ENCODE measurements around the gene XIRP2.
"Not testable (repeated sequence)": the region's sequence is repeated elsewhere in the genome, so short reads cannot be mapped to it uniquely, and the experiment has no call there.

XIRP2 gene

DNA sequence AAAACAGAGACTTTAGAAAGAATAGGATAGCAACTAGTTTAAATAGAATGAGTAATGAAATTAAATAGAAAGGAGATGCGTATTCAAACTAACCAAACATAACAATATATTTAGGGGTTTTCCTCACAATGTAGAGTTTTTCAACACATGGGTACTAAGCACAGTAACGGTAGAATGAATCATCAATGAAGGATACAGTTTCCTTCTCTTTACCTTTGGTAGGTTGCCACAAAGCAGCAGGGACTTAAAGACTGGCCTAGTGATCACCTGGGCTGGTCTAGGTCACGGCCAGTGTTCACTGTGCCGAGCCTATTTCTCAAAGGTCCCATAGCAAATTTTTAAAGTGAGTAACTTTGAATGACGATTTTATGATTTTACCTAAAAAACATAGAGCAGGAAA, 311.7 kb downstream of the XIRP2 start:
- Mint-ChIP-seq H3K9me3 (peaks cover 4% of the 10 kb centered on the region), H3K36me3 (no peaks in the 10 kb centered on the region), H3K4me1 (no peaks in the 10 kb centered on the region), H3K27ac (no peak overlapping the region), H3K4me3 (no peak overlapping the region), H3K27me3 (no peaks in the 10 kb centered on the region)
- ATAC-seq: no peak

DNA sequence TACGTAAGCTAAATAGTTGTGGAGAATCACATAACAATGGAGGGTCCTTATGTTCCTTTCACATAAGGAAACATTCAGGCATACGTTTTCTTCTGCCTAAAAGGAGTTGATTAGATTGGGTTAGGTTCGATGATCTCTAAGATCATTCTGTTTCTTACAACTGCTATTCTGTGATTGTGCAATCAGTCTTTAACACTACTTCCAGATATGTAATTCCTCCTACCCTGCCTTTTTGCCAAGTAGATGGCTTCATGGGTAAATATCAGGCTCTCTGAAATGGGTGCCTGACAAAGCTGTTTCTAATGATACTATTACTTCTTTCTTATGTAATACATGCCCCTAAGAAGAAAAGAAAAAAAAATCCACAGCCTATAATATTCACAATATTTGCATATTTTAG, 321.5 kb downstream of the XIRP2 start:
- Mint-ChIP-seq H3K4me1 (no peaks in the 10 kb centered on the region), H3K4me3 (no peak overlapping the region), H3K36me3 (no peaks in the 10 kb centered on the region), H3K9me3 (peaks cover 3% of the 10 kb centered on the region), H3K27ac (no peak overlapping the region), H3K27me3 (no peaks in the 10 kb centered on the region)
- no peak for ATAC-seq

DNA sequence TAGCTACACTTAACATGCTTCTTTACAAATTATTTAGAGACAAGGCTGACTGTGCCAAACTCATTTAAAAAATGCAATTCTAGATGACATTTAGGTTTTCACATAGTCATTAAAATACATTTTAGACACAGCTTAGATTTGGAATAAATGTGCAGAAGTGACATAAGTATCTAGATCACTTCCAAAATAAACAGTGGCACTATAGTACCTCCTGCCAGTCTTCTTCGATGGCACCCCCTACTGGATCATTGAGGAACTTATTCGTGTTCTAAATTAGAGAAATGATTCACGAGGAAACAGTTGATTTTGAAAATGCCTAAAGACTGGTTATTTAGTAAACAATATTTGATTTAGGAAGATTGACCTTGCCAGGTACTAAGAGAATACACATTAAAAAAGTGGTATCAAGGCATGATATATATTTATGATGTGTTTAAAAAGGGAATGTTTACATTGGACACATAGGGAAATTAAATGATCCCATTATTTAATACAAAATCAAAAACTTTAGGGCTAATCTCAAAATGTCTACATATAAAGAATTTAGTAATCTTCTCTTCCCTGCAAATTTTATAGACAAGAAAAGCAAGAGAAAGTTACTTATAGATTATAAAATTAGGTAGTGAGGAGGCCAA, 323.9 kb downstream of the XIRP2 start:
- Mint-ChIP-seq H3K4me3 (no peak overlapping the region), H3K9me3 (peaks cover 3% of the 10 kb centered on the region), H3K4me1 (no peaks in the 10 kb centered on the region), H3K27me3 (no peaks in the 10 kb centered on the region), H3K36me3 (no peaks in the 10 kb centered on the region), H3K27ac (no peak overlapping the region)
- no peak for ATAC-seq

DNA sequence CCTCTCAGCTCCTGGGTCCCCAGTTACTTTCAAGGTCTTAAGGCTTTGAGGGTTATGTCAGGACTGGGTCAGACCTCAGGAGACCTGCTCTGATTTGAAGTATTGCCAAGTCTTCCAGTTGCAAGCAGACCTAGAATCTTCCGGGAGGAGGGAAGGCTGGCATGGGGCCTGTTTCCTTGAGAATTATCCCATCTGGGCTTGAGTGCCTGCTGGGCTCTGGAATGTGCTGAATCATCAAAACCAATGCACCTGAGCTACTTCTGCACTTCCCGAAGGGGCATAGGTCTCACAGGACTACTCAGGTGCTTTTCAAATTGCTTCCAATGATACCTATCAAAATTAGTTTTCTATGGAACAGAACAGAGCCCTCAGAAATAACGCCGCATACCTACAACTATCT, 327.3 kb downstream of the XIRP2 start:
- Mint-ChIP-seq H3K27me3 (no peaks in the 10 kb centered on the region), H3K4me3 (no peak overlapping the region), H3K9me3 (peaks cover 3% of the 10 kb centered on the region), H3K4me1 (no peaks in the 10 kb centered on the region), H3K36me3 (no peaks in the 10 kb centered on the region), H3K27ac (no peak overlapping the region)
- no peak for ATAC-seq

GRCh38 chr2:167237478-167237877, 349.2 kb downstream of the XIRP2 start:
- Mint-ChIP-seq H3K4me3 (no peak overlapping the region), H3K36me3 (no peaks in the 10 kb centered on the region), H3K27ac (no peak overlapping the region), H3K27me3 (no peaks in the 10 kb centered on the region), H3K4me1 (no peaks in the 10 kb centered on the region), H3K9me3 (no peaks in the 10 kb centered on the region)
- ATAC-seq: no peak

- no peak for ATAC-seq
- Mint-ChIP-seq H3K4me3 (no peak overlapping the region), H3K4me1 (no peaks in the 10 kb centered on the region), H3K36me3 (no peaks in the 10 kb centered on the region), H3K27ac (no peak overlapping the region), H3K9me3 (no peaks in the 10 kb centered on the region), H3K27me3 (no peaks in the 10 kb centered on the region)
Measured at GRCh38 chr2:167240671-167241070, 352.4 kb downstream of the XIRP2 start.

- no peak for ATAC-seq
- Mint-ChIP-seq H3K9me3 (peaks cover 4% of the 10 kb centered on the region), H3K4me3 (no peak overlapping the region)
Measured at GRCh38 chr2:167249197-167249596, 360.9 kb downstream of the XIRP2 start.

DNA sequence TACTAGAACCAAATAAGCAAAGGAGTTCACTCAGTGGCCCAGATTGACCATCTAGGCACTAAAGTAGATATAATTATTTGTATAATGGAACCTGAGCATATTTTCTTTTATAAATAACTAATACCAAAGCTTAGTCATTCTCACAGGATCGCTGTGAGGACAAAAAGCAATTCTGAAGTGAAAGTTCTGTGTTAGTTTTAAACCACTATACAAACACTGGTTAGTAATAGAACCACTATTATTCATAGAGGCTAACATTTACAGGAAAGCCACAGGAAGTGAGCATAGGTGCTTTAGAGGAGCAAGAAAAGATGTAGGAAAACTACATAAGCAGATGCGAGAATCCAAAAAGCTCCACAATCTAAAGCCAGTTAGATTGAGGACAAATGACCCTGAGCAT, 364.7 kb downstream of the XIRP2 start:
- no peak for ATAC-seq

More at GRCh38 chr2:167249197-167249596, 360.9 kb downstream of the XIRP2 start:
- Mint-ChIP-seq H3K27me3 (no peaks in the 10 kb centered on the region), H3K36me3 (no peaks in the 10 kb centered on the region), H3K27ac (no peak overlapping the region), H3K4me1 (no peaks in the 10 kb centered on the region)

DNA sequence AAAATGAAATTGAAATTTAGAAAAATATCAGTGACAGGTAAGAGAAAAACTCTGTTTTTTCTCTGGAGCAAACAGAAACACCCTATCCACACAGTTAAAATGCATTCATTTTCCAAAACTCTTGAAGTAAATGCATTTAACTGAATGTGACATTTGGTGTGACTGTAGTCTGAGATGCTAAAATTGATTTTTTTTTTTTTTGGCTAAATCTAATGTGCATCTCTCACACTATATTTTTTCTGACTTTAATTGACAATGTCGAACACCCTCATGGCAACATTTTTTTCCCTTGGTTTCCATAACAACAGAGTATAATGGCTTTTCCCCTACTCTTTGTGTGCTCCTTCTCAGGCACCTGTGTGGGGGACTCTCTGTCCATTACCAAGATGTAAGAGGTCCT, 366.4 kb downstream of the XIRP2 start:
- H3K27ac Mint-ChIP-seq: no peak overlapping the region
- no peaks in the 10 kb centered on the region for H3K36me3 Mint-ChIP-seq
- H3K9me3 Mint-ChIP-seq: peaks cover under 1% of the 10 kb centered on the region
- H3K27me3 Mint-ChIP-seq: no peaks in the 10 kb centered on the region
- H3K4me3 Mint-ChIP-seq: no peak overlapping the region
- no peak for ATAC-seq
- H3K4me1 Mint-ChIP-seq: no peaks in the 10 kb centered on the region

More for the DNA sequence above, 364.7 kb downstream of the XIRP2 start:
- no peaks in the 10 kb centered on the region for H3K27me3 Mint-ChIP-seq
- no peak overlapping the region for H3K4me3 Mint-ChIP-seq
- H3K36me3 Mint-ChIP-seq: no peaks in the 10 kb centered on the region
- no peaks in the 10 kb centered on the region for H3K4me1 Mint-ChIP-seq
- no peak overlapping the region for H3K27ac Mint-ChIP-seq
- peaks cover 4% of the 10 kb centered on the region for H3K9me3 Mint-ChIP-seq

- Mint-ChIP-seq H3K4me3 (no peak overlapping the region), H3K27me3 (no peaks in the 10 kb centered on the region), H3K9me3 (no peaks in the 10 kb centered on the region), H3K36me3 (no peaks in the 10 kb centered on the region), H3K4me1 (no peaks in the 10 kb centered on the region), H3K27ac (no peak overlapping the region)
- ATAC-seq: no peak
Measured at GRCh38 chr2:167258712-167259111, 370.4 kb downstream of the XIRP2 start.

DNA sequence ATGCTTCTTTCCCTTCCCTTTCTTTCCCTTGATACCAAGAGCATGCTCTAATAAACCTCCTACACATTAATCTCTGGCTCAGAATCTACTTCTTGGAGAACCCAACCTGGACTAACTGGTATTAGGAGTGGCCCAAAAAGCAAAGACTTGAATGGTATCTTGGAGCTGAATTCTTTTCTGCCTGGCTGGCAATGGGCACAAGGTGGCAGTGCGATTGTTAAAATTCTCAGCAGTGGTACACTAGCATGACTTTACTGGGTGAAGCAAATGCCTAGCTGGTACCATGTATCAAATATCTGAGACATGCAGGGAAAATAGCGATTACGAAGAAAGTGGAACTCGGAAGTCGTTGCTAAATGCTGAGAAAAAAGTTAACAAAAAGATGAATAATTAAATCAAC, 376.1 kb downstream of the XIRP2 start:
- no peak for ATAC-seq
- H3K9me3 Mint-ChIP-seq: peaks cover 14% of the 10 kb centered on the region
- no peaks in the 10 kb centered on the region for H3K4me1 Mint-ChIP-seq
- H3K27me3 Mint-ChIP-seq: no peaks in the 10 kb centered on the region
- no peaks in the 10 kb centered on the region for H3K36me3 Mint-ChIP-seq
- no peak overlapping the region for H3K27ac Mint-ChIP-seq
- no peak overlapping the region for H3K4me3 Mint-ChIP-seq

DNA sequence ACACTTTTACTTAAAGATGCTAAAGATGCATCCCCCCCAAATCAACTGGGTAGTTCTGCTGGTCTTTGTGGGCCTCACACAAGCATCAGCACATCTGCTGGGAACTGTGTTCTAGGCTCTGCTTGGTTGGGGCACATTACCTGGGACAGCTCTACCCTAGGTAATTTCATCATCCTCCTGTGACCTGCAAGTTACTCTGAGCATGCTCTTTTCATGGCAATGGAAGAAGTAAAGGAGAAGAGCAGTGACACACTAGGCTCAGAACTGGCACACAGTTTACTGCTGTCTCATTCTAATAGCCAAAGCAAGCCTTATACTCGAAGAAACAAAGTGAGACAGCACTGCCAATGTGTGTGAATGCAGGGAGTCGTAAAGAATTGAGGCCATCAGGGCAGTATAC, 376.7 kb downstream of the XIRP2 start:
- no peaks in the 10 kb centered on the region for H3K36me3 Mint-ChIP-seq
- ATAC-seq: no peak
- H3K4me1 Mint-ChIP-seq: no peaks in the 10 kb centered on the region
- H3K27me3 Mint-ChIP-seq: no peaks in the 10 kb centered on the region
- H3K9me3 Mint-ChIP-seq: peaks cover 16% of the 10 kb centered on the region
- H3K27ac Mint-ChIP-seq: no peak overlapping the region
- H3K4me3 Mint-ChIP-seq: no peak overlapping the region

DNA sequence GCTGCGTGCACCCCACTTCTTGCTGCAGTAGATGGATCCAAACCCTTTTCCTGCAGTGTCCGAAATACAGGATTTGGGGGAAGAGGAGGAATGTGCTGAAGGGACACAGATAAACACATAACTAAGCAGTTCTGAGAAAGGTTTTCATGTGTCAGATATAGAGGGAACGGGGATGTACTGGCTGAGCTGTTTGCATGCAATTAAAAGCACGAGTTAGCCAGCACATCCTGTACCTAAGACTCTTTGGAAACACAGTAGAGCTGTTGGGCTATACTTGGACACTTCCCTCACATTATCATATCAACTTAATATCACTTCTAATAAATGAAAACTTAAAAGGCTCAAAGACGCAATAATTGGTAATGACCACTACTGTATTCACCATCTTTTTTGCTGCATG, 377.4 kb downstream of the XIRP2 start:
- Mint-ChIP-seq H3K36me3 (no peaks in the 10 kb centered on the region), H3K27me3 (no peaks in the 10 kb centered on the region), H3K27ac (no peak overlapping the region), H3K9me3 (peaks cover 16% of the 10 kb centered on the region), H3K4me1 (no peaks in the 10 kb centered on the region), H3K4me3 (no peak overlapping the region)
- ATAC-seq: no peak

- not testable (repeated sequence) for H3K36me3 Mint-ChIP-seq, H3K4me3 Mint-ChIP-seq, H3K27me3 Mint-ChIP-seq, H3K4me1 Mint-ChIP-seq, H3K27ac Mint-ChIP-seq, ATAC-seq
- H3K9me3 Mint-ChIP-seq: peaks cover 16% of the 10 kb centered on the region
Measured at GRCh38 chr2:167268245-167268644, 380.0 kb downstream of the XIRP2 start.

- Mint-ChIP-seq H3K27me3 (no peaks in the 10 kb centered on the region), H3K4me1 (no peaks in the 10 kb centered on the region), H3K36me3 (no peaks in the 10 kb centered on the region), H3K27ac (no peak overlapping the region), H3K4me3 (no peak overlapping the region), H3K9me3 (peaks cover 16% of the 10 kb centered on the region)
- ATAC-seq: no peak
Measured at GRCh38 chr2:167271932-167272331, 383.7 kb downstream of the XIRP2 start.

DNA sequence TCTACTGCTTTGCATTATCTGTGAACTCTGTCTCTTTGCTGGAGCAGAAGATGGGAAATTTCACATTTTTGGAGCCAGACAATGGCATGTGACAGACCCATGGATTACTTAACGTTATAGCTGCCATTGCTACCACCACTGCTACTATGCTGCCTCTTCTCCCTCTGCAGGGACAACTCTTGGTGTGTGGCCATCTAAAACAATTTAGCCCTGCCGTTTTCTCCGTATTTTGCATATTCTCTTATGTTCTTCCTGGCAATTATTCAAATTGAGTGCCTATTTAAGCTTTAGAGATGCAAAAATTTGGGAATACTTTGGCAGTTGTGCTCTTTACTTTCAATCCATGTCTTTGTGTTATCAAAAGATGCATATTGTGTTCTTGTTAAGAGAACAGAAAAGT, 386.8 kb downstream of the XIRP2 start:
- H3K27ac Mint-ChIP-seq: no peak overlapping the region
- no peaks in the 10 kb centered on the region for H3K4me1 Mint-ChIP-seq
- H3K36me3 Mint-ChIP-seq: no peaks in the 10 kb centered on the region
- H3K4me3 Mint-ChIP-seq: no peak overlapping the region
- no peak for ATAC-seq
- H3K9me3 Mint-ChIP-seq: peaks cover 3% of the 10 kb centered on the region
- no peaks in the 10 kb centered on the region for H3K27me3 Mint-ChIP-seq

DNA sequence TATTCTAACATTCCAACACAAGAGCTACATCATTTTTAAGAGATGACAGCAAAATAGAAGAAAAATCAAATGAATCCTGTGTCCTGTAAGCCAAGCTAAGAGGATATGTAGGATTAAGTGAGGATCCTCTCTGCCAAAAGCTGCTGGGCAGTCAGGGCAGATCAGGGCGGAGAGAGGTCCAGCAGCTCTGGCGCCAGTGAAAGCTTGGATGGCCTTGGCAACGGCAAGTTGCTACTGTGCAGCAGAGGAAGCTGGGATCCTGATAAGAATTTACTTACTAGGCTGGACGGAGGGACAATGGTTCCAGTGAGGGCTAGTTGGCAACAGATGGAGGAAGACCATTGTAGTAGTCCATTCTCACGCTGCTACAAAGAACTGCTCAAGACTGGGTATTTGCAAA, 391.5 kb downstream of the XIRP2 start:
- Mint-ChIP-seq H3K27me3 (no peaks in the 10 kb centered on the region), H3K9me3 (peaks cover 3% of the 10 kb centered on the region), H3K4me3 (no peak overlapping the region), H3K36me3 (no peaks in the 10 kb centered on the region), H3K27ac (no peak overlapping the region), H3K4me1 (no peaks in the 10 kb centered on the region)
- no peak for ATAC-seq

Measured in stimulated activated memory B cell treated with anti-CD40 and anti-IgM and Interleukin-4, amounts not matched to agents 10 μg/mL and 1 μg/mL and 100 μg/mL, for 72 hours (primary cell).